Peyer's patch (tissue), 4 donors: ENCODE measurements around the gene MAP1LC3B2.

ENCODE experiments used
- CTCF ChIP-seq, 6 experiments: fragments of 450-650 bp in 4 of 6; fragments of 200-600 bp in 2 of 6; sonication (generic) in 1 of 6; IDR thresholded peaks; one replicate each; pipeline ENCODE4 v1.5.1; 2017 to 2019; ENCODE audit warnings: antibody characterized with exemption in 6 of 6, mild to moderate bottlenecking in 3 of 6, moderate library complexity in 1 of 6
- POLR2A ChIP-seq, 2 donors: fragments of 450-650 bp; IDR thresholded peaks; one replicate each; pipeline ENCODE4 v1.5.1; 2017; ENCODE audit warnings: antibody characterized with exemption in 2 of 2, mild to moderate bottlenecking in 2 of 2, moderate library complexity in 2 of 2

GRCh38 chr12:116524311-116524710 lies 34.9 kb upstream of the MAP1LC3B2 start:
- TF ChIP-seq CTCF (IDR thresholded peaks at IDR 0.05) (no peak), POLR2A (IDR thresholded peaks at IDR 0.05) (no peak)
